Measurements from ENCODE around the gene ADGRV1. TPM values are rescaled to one million over a fixed set of nuclear protein-coding genes. Genes with fewer than 3 reads are reported as not detected.

Gene ADGRV1
- total and polyA plus RNA-seq, 12 donors, result 129 to 2,577 (median 695) TPM

- TF ChIP-seq CTCF (IDR thresholded peaks at IDR 0.05), result no peak
- TF ChIP-seq POLR2A (IDR thresholded peaks at IDR 0.05), result no peak
- DNase-seq, result no peak
- H3K36me3 ChIP-seq (replicated peaks in 1 of 2), result no peaks in the 10 kb centered on the region
- no peak overlapping the region for H3K4me3 ChIP-seq
- H3K27me3 ChIP-seq, result no peaks in the 10 kb centered on the region
- no peaks in the 10 kb centered on the region for H3K4me1 ChIP-seq (replicated peaks in 1 of 2)
- intact Hi-C loops (cut with DNase I), result no loop called here
- no peak overlapping the region for H3K27ac ChIP-seq
- H3K9me3 ChIP-seq (replicated peaks in 1 of 3), result no peaks in the 10 kb centered on the region
Measured at GRCh38 chr5:90718387-90718786, 159.8 kb downstream of the ADGRV1 start.

GRCh38 chr5:90739567-90739966 lies 181.0 kb downstream of the ADGRV1 start:
- Histone ChIP-seq H3K4me1 (replicated peaks in 1 of 2) (no peaks in the 10 kb centered on the region), H3K36me3 (replicated peaks in 1 of 2) (no peaks in the 10 kb centered on the region), H3K9me3 (replicated peaks in 1 of 3) (peaks cover 0 to 8% (median 5%) of the 10 kb centered on the region in 3 donors), H3K27me3 (no peaks in the 10 kb centered on the region), H3K27ac (no peak overlapping the region), H3K4me3 (no peak overlapping the region)
- DNase-seq, result no peak
- TF ChIP-seq CTCF (IDR thresholded peaks at IDR 0.05) (no peak), POLR2A (IDR thresholded peaks at IDR 0.05) (no peak)
- intact Hi-C loops (cut with DNase I), result no loop called here
- WGBS, 4 donors, result 52 to 71% (median 64%) methylated on average over 1 of the region's 1 CpG; no CpG with 5 or more reads in 1 of the 4 donors

GRCh38 chr5:90740244-90740799 lies 181.7 kb downstream of the ADGRV1 start:
- Histone ChIP-seq H3K27me3 (no peaks in the 10 kb centered on the region), H3K4me3 (no peak overlapping the region), H3K9me3 (replicated peaks in 1 of 3) (peaks cover 0 to 8% (median 5%) of the 10 kb centered on the region in 3 donors), H3K27ac (no peak overlapping the region), H3K36me3 (replicated peaks in 1 of 2) (no peaks in the 10 kb centered on the region), H3K4me1 (replicated peaks in 1 of 2) (no peaks in the 10 kb centered on the region)
- TF ChIP-seq POLR2A (IDR thresholded peaks at IDR 0.05), result no peak
- WGBS, 4 donors, result 80 to 82% (median 81%) methylated on average over 4 of the region's 4 CpGs
- no peak for DNase-seq
- intact Hi-C loops (cut with DNase I), result no loop called here

GRCh38 chr5:90741022-90741564 lies 182.5 kb downstream of the ADGRV1 start:
- H3K27ac ChIP-seq, result no peak overlapping the region
- H3K4me3 ChIP-seq, result no peak overlapping the region
- no peak for DNase-seq
- H3K27me3 ChIP-seq, result no peaks in the 10 kb centered on the region
- TF ChIP-seq POLR2A (IDR thresholded peaks at IDR 0.05) (no peak), CTCF (IDR thresholded peaks at IDR 0.05) (no peak)
- H3K9me3 ChIP-seq (replicated peaks in 1 of 3), result peaks cover 0 to 8% (median 5%) of the 10 kb centered on the region in 3 donors
- intact Hi-C loops (cut with DNase I), result no loop called here
- 56 to 78% (median 74%) methylated on average over 2 of the region's 2 CpGs for WGBS, 4 donors
- no peaks in the 10 kb centered on the region for H3K4me1 ChIP-seq (replicated peaks in 1 of 2)
- no peaks in the 10 kb centered on the region for H3K36me3 ChIP-seq (replicated peaks in 1 of 2)

- Histone ChIP-seq H3K36me3 (replicated peaks in 1 of 2) (no peaks in the 10 kb centered on the region), H3K4me3 (no peak overlapping the region), H3K27me3 (no peaks in the 10 kb centered on the region), H3K27ac (no peak overlapping the region), H3K9me3 (replicated peaks in 1 of 3) (no peaks in the 10 kb centered on the region), H3K4me1 (replicated peaks in 1 of 2) (no peaks in the 10 kb centered on the region)
- WGBS, 4 donors, result 79 to 88% (median 86%) methylated on average over 1 of the region's 1 CpG
- intact Hi-C loops (cut with DNase I), result no loop called here
- no peak for DNase-seq
- TF ChIP-seq CTCF (IDR thresholded peaks at IDR 0.05) (no peak), POLR2A (IDR thresholded peaks at IDR 0.05) (no peak)
Measured at GRCh38 chr5:90746119-90746518, 187.5 kb downstream of the ADGRV1 start.
